ENCODE data around the gene GPR143. TPM values are rescaled to one million over a fixed set of nuclear protein-coding genes. Genes with fewer than 3 reads are reported as not detected.

The GPR143 gene
- total RNA-seq, 6 experiments from 2014 or later, result not detected

DNA sequence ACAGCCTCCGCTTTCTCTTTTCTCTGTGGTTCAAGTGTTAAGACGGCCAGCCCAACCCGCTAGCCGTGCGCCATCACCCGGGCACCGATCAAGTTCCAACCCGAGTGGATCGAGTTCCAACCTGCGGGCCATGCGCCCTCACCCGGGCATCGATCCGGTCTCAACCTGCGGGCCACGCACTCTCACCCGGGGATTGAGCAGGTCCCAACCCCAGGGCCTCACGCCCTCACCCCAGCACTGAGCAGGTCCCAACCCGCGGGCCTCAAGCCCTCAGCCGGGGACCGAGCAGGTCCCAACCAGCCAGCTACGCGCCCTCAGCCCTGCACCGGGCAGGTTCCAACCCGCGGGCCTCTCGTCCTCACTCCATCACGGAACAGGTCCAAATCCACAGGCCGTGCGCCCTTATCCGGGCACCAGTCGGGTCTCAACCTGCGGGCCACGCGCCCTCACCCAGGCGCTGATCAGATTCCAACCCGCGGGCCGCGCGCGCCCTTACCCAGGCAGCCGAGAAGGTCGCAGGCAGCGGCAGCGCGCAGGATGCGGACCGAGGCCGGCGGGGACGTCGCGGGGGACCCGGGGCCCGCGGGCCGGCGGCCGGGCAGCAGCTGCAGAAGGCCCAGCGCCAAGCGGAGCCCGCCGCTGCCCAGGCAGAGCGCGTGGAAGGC is 443 bp downstream of the GPR143 start:
- Mint-ChIP-seq H3K9me3 (no peaks in the 10 kb centered on the region), H3K4me3 (no peak overlapping the region)

GRCh38 chrX:9759337-9759736 is 6.3 kb downstream of the GPR143 start:
- TF ChIP-seq CTCF (IDR thresholded peaks at IDR 0.05), result no peak
- H3K4me1 Mint-ChIP-seq (ENCODE audit: low read depth), result no peaks in the 10 kb centered on the region
- H3K36me3 Mint-ChIP-seq (ENCODE audit: low read depth), result no peaks in the 10 kb centered on the region
- H3K27ac Mint-ChIP-seq, result no peak overlapping the region
- H3K9me3 Mint-ChIP-seq, result no peaks in the 10 kb centered on the region
- no peak overlapping the region for H3K4me3 Mint-ChIP-seq
- H3K27me3 Mint-ChIP-seq (ENCODE audit: insufficient read depth), result peaks cover 4% of the 10 kb centered on the region; the same call in 1 of the 2 replicates
- DNase-seq, result no peak

More for the DNA sequence above, 443 bp downstream of the GPR143 start:
- no peak for DNase-seq
- Mint-ChIP-seq H3K27me3 (ENCODE audit: insufficient read depth) (peaks cover 5% of the 10 kb centered on the region; the same call in 1 of the 2 replicates), H3K27ac (no peak overlapping the region), H3K36me3 (ENCODE audit: low read depth) (no peaks in the 10 kb centered on the region), H3K4me1 (ENCODE audit: low read depth) (no peaks in the 10 kb centered on the region)
- TF ChIP-seq CTCF (IDR thresholded peaks at IDR 0.05), result no peak

- DNase-seq, result no peak
- Mint-ChIP-seq H3K36me3 (ENCODE audit: low read depth) (no peaks in the 10 kb centered on the region), H3K4me3 (no peak overlapping the region), H3K27ac (no peak overlapping the region), H3K4me1 (ENCODE audit: low read depth) (no peaks in the 10 kb centered on the region), H3K9me3 (no peaks in the 10 kb centered on the region), H3K27me3 (ENCODE audit: insufficient read depth) (peaks cover 8% of the 10 kb centered on the region)
- no peak for TF ChIP-seq CTCF (IDR thresholded peaks at IDR 0.05)
These were observed 7.5 kb downstream of the GPR143 start for GRCh38 chrX:9758021-9758638.

DNA sequence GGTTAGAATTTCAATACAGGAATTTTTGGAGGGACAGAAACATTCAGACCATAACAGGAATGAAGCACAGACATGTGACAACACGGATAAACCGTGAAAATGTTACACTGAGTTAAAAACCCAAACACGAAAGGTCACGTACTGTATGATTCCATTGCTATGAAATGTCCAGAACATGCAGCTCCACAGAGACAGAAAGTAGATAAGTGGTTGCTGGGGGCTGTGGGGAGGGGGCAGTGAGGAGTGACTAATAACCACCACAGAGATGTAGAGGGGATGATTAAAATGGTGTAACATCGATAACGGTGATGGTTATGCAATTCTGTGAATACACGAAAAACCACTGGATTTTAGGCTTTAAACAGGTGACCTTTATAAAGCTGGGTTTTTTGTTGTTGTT is 8.3 kb downstream of the GPR143 start:
- H3K9me3 Mint-ChIP-seq, result no peaks in the 10 kb centered on the region
- H3K36me3 Mint-ChIP-seq (ENCODE audit: low read depth), result no peaks in the 10 kb centered on the region
- H3K27ac Mint-ChIP-seq, result no peak overlapping the region
- TF ChIP-seq CTCF (IDR thresholded peaks at IDR 0.05), result no peak
- no peak for DNase-seq
- peaks cover 13% of the 10 kb centered on the region for H3K27me3 Mint-ChIP-seq (ENCODE audit: insufficient read depth)
- no peak overlapping the region for H3K4me3 Mint-ChIP-seq
- H3K4me1 Mint-ChIP-seq (ENCODE audit: low read depth), result no peaks in the 10 kb centered on the region

DNA sequence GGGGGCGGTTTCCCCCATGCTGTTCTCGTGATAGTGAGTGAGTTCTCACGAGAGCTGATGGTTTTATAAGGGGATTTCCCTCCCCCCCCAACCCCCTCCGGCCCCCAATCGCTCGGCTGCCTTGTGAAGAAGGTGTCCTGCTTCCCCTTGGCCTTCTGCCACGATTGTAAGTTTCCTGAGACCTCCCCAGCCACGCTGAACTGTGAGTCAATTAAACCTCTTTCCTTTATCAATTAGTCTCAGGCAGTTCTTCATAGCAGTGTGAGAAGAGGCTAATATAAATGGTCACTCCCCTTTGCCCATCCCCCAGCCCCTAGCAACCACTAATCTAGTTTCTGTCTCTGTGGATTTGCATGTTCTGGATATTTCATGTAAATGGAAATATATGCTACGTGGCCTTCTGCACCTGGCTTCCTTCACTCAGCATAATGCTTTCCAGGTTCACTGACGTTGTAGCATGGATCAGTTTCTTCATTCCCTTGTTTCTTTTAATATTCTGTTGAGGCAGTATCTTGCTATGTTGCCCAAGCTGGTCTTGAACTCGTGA is 16.4 kb downstream of the GPR143 start:
- Mint-ChIP-seq H3K27me3 (ENCODE audit: insufficient read depth) (peaks cover 14% of the 10 kb centered on the region), H3K9me3 (no peaks in the 10 kb centered on the region), H3K4me3 (no peak overlapping the region), H3K4me1 (ENCODE audit: low read depth) (peaks cover 19% of the 10 kb centered on the region), H3K27ac (no peak overlapping the region), H3K36me3 (ENCODE audit: low read depth) (no peaks in the 10 kb centered on the region; the same call in 1 of the 2 replicates)
- DNase-seq, result no peak
- no peak for TF ChIP-seq CTCF (IDR thresholded peaks at IDR 0.05)

Measured in HFFc6 (cell line).